ENCODE measurements around the gene ERFE. TPM values are rescaled to one million over a fixed set of nuclear protein-coding genes. Genes with fewer than 3 reads are reported as not detected.

ERFE gene
- total RNA-seq, 1 donor from 2014 or later: 0.85 TPM

Other genes with a start within 250 kb of the ERFE start
- gene UBE2F, start 192.0 kb upstream of the ERFE start, total RNA-seq: 31.9 to 36.4 TPM (median 33.4 TPM) in 3 replicates
- 19.9 to 21.5 TPM (median 20.4 TPM) in 3 replicates for gene SCLY, start 98.0 kb upstream of the ERFE start, total RNA-seq
- gene ESPNL, start 58.6 kb upstream of the ERFE start, total RNA-seq: 0.29 to 0.75 TPM (median 0.38 TPM) in 3 replicates
- 0.16 to 0.20 TPM (median 0.20 TPM) in 3 replicates for gene KLHL30, start 20.3 kb upstream of the ERFE start, total RNA-seq
- 48.6 to 54.0 TPM (median 50.8 TPM) in 3 replicates for gene ILKAP, start 44.7 kb downstream of the ERFE start, total RNA-seq
- 4.2 to 5.1 TPM (median 4.3 TPM) in 3 replicates for gene HES6, start 81.1 kb downstream of the ERFE start, total RNA-seq
- gene PER2, start 129.6 kb downstream of the ERFE start, total RNA-seq: 11.4 to 12.7 TPM (median 11.7 TPM) in 3 replicates
- gene TRAF3IP1, start 161.5 kb downstream of the ERFE start, total RNA-seq: 17.5 to 23.2 TPM (median 21.4 TPM) in 3 replicates

Data from mesothelial cell of epicardium (in vitro differentiated cells).